K562 (cell line): ENCODE measurements around the gene CYB5D1. TPM values are rescaled to one million over a fixed set of nuclear protein-coding genes. Genes with fewer than 3 reads are reported as not detected.

Experiments
- ATAC-seq: fragments of 200-7000 bp; cut with Tn5 transposase; 3 replicates; pipeline ENCODE4 v1.9.1; 2020; ENCODE audit warnings: moderate library complexity
- BruUV-seq: library from RNA; stranded (reverse); fragments of 400-500 nt; replicated peaks from 2 replicates; lab custom pipeline; 2021; lab: Mats Ljungman, UMichigan
- CTCF ChIA-PET: fragments of 300-600 bp; formaldehyde crosslinking; extraction: SDS; loops from one replicate; lab custom pipeline; 2021; ENCODE audit warnings: low intra/inter-chr PET ratio; lab: Yijun Ruan, JAX
- POLR2A ChIA-PET: fragments of 300-600, 350-650 bp; sonication (Branson Sonifier 250); formaldehyde crosslinking; extraction: SDS; loops from one replicate; lab custom pipeline; 2021; ENCODE audit warnings: antibody characterized with exemption, inconsistent platforms; lab: Yijun Ruan, JAX
- DNase-seq, 4 experiments: peaks; one replicate each; pipeline versions ENCODE4 v3.0.0 to v3.0.0-alpha.2; 2011 to 2018; ENCODE audit warnings: low spot score in 3 of 4, mixed read lengths in 3 of 4; ENCODE audit errors: extremely low read depth in 1 of 4
- FAIRE-seq: peaks from 2 replicates; lab custom pipeline; 2011; peaks lifted over from hg19 to GRCh38; lab: Jason Lieb, UNC
- H2AFZ ChIP-seq: 2 replicates; pipeline ENCODE4 v1.6.0; 2011; ENCODE audit warnings: low read depth, low read length, control low read depth, inconsistent platforms
- H3K27ac ChIP-seq: fragments of 200-600 bp; 3 replicates; pipeline ENCODE4 v1.8.0; 2011; ENCODE audit warnings: low read depth, mild to moderate bottlenecking, control low read depth, inconsistent platforms, low read length, moderate library complexity, mixed read lengths; ENCODE audit errors: extremely low read depth
- H3K27me3 ChIP-seq, 2 experiments: fragments of 300-600 bp in 1 of 2; 2 replicates in 1 of 2; 3 replicates in 1 of 2; pipeline versions ENCODE4 v1.6.0 to v1.8.0; 2011; ENCODE audit warnings: inconsistent platforms in 2 of 2, low read length in 2 of 2, mild to moderate bottlenecking in 1 of 2, mixed read lengths in 1 of 2, moderate library complexity in 1 of 2; ENCODE audit not compliant: control insufficient read depth in 2 of 2, insufficient read depth in 2 of 2
- H3K36me3 ChIP-seq: fragments of 300-600 bp; 3 replicates; pipeline ENCODE4 v1.8.0; 2011; ENCODE audit warnings: mild to moderate bottlenecking, low read length, inconsistent platforms; ENCODE audit not compliant: control insufficient read depth, insufficient read depth
- H3K4me1 ChIP-seq, 2 experiments: fragments of 200-600 bp in 1 of 2; replicated peaks in 1 of 2; 2 replicates in 1 of 2; 3 replicates in 1 of 2; pipeline versions ENCODE4 v1.5.1 to v1.8.0; 2011; ENCODE audit warnings: inconsistent platforms in 2 of 2, low read length in 2 of 2, mild to moderate bottlenecking in 1 of 2, mixed read lengths in 1 of 2, moderate library complexity in 1 of 2; ENCODE audit not compliant: control insufficient read depth in 2 of 2, insufficient read depth in 2 of 2
- H3K4me2 ChIP-seq: 2 replicates; pipeline ENCODE4 v1.6.1; 2011; ENCODE audit warnings: low read length, control low read depth, inconsistent platforms, mixed read lengths; ENCODE audit not compliant: insufficient read depth
- H3K4me3 ChIP-seq: fragments of 200-600 bp; sonication (generic), shearing (Covaris generic); 2 replicates; pipeline ENCODE4 v1.5.1; 2016; ENCODE audit warnings: control low read depth, inconsistent platforms
- H3K79me2 ChIP-seq: fragments of 200-600 bp; 3 replicates; pipeline ENCODE4 v1.8.0; 2011; ENCODE audit warnings: low read length, inconsistent platforms; ENCODE audit not compliant: control insufficient read depth, insufficient read depth
- H3K9ac ChIP-seq, 2 experiments: 2 replicates each; pipeline versions ENCODE4 v1.6.0 to v1.6.1; 2011; ENCODE audit warnings: low read depth in 2 of 2, low read length in 2 of 2, control low read depth in 1 of 2, inconsistent platforms in 1 of 2, mild to moderate bottlenecking in 1 of 2, mixed read lengths in 1 of 2; ENCODE audit not compliant: insufficient read depth in 1 of 2
- H3K9me1 ChIP-seq: one replicate; pipeline ENCODE4 v1.6.0; 2011; ENCODE audit warnings: inconsistent platforms, mild to moderate bottlenecking, low read length, moderate library complexity; ENCODE audit not compliant: control insufficient read depth, insufficient read depth
- H3K9me3 ChIP-seq: replicated peaks from 2 replicates; pipeline ENCODE4 v1.5.1; 2011; ENCODE audit warnings: low read depth, low read length, inconsistent platforms; ENCODE audit not compliant: control insufficient read depth, insufficient read depth
- H4K20me1 ChIP-seq: replicated peaks from 2 replicates; pipeline ENCODE4 v1.6.1; 2011; ENCODE audit warnings: low read length, inconsistent platforms, mixed read lengths; ENCODE audit not compliant: control insufficient read depth, insufficient read depth
- FOS ChIP-seq: IDR thresholded peaks from 3 replicates; pipeline ENCODE4 v1.6.1; 2011; ENCODE audit not compliant: insufficient read length; ENCODE audit errors: extremely low read depth
- MBD2 ChIP-seq: sonication (generic); IDR thresholded peaks from 2 replicates; pipeline ENCODE4 v1.6.1; 2016; ENCODE audit warnings: low read depth, borderline replicate concordance
- SMAD4 ChIP-seq: fragments of 250-450 bp; sonication (Bioruptor Pico); conservative IDR thresholded peaks from 2 replicates; pipeline ENCODE4 v1.8.0; 2021; ENCODE audit warnings: inconsistent platforms, mild to moderate bottlenecking, moderate library complexity
- WGBS: fragments of 100-300 bp; shearing (Covaris generic); methylation state at CpG from one replicate; pipeline ENCODE4 v1.1.6; 2016; ENCODE audit warnings: low coverage, mixed read lengths; ENCODE audit not compliant: insufficient coverage; ENCODE audit errors: missing lambda C conversion rate; 5-methylcytosine and 5-hydroxymethylcytosine counted together
- in situ Hi-C: fragments of 300-500 bp; cut with MboI; formaldehyde crosslinking; loops from 4 replicates; pipeline ENCODE4 v1.15.0; 2018; ENCODE audit warnings: inconsistent platforms, mixed read lengths
- intact Hi-C: fragments of 100-400 bp; cut with micrococcal nuclease; formaldehyde crosslinking; loops from 2 replicates; pipeline ENCODE4 v1.14.2; 2022
- polyA plus RNA-seq, 8 experiments: library from polyadenylated mRNA; depleted of rRNA in 4 of 8; stranded (reverse) in 5 of 8; unstranded in 3 of 8; fragments of >200 nt; fragmentation: Nextera tagmentation in 2 of 8; fragmentation: Illumina TruSeq in 1 of 8; extraction: Ambion mirVana in 2 of 8; extraction: Trizol in 1 of 8; gene quantifications; 2 replicates each; pipeline versions ENCODE4 v1.2.1 to v1.2.3, GENCODE V29; 2011 to 2014; ENCODE audit warnings: inconsistent platforms in 1 of 8, missing spikeins in 1 of 8
- total RNA-seq, 7 experiments: library from RNA; depleted of rRNA in 6 of 7; stranded (reverse); fragments of >200 nt in 6 of 7; fragmentation: Illumina TruSeq in 2 of 7; extraction: Trizol in 2 of 7; gene quantifications; 2 replicates each; pipeline versions ENCODE4 v1.2.1 to v1.2.3, GENCODE V29; 2011 to 2021; ENCODE audit warnings: low replicate concordance in 1 of 7
- TF ChIP-seq, protein P1 (sequence below), 3 experiments: fragments of 200-800 bp in 1 of 3; sonication (Bioruptor generic) in 1 of 3; sonication (generic) in 1 of 3; formaldehyde crosslinking in 1 of 3; IDR thresholded peaks; 2 replicates each; pipeline versions ENCODE4 v1.6.1 to v1.8.0; 2016 to 2022; ENCODE audit warnings: mild to moderate bottlenecking in 2 of 3, missing compliant biosample characterization in 2 of 3, missing genetic modification characterization in 2 of 3, missing genetic modification reagents in 1 of 3
- TF ChIP-seq, protein P2 (sequence below): conservative IDR thresholded peaks from 2 replicates; pipeline ENCODE4 v1.6.1; 2011; ENCODE audit warnings: low read depth, mild to moderate bottlenecking, low read length; ENCODE audit not compliant: control insufficient read depth
- TF ChIP-seq, protein P3 (sequence below), 2 experiments: fragments of 450-650 bp; formaldehyde crosslinking in 1 of 2; IDR thresholded peaks; 2 replicates each; pipeline versions ENCODE4 v1.4.0 to v1.6.1; 2014 to 2020; ENCODE audit warnings: mild to moderate bottlenecking in 2 of 2, borderline replicate concordance in 1 of 2, low read depth in 1 of 2
- TF ChIP-seq, protein P4 (sequence below): sonication (generic); formaldehyde crosslinking; IDR thresholded peaks from 2 replicates; pipeline ENCODE4 v1.8.1; 2022; ENCODE audit warnings: missing genetic modification reagents

The CYB5D1 gene
- total and polyA plus RNA-seq, 9 of the 15 experiments (the other 6 are each of a cell fraction or from before 2014, with no cell fraction given): 2.4 to 7.9 (median 5.7) TPM

DNA sequence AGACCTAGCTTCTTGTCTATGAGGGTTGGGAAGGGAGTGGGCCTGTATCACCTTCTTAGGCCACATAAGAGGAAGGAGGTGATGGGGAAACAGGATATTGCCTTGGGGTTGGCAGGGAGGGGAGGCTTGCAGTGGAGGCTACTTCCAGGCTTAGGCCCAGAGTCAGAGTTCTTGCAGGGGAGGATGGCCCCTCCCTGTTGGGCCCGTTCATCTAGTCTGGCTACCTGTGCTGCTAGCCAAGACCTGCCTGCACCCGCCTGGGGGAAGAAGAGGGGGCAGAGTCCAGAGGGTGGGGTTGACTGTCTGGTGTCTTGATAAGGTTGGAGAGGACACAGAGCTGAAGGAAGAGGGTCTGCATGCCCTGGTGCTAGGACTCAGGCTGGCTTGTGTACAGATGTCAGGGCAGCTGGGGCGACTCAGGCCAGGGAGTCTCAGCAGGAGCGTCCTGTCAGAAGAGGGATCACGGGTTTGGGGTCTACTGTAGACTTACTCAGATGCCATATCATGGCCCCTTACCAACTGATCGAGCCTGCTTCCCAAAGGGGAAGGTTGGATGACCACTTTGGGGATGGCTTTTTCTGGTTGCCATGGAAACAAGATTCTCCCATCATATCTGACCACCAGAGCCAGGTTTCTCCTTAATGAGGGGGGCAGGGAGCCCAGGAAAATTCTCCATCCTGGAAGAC is 18.5 kb upstream of the CYB5D1 start:
- H3K27ac ChIP-seq: peak overlapping the region; percentile 82
- in situ Hi-C loops: no loop called here
- H4K20me1 ChIP-seq: no peaks in the 10 kb centered on the region; the same call in 1 of the 2 replicates
- no peaks in the 10 kb centered on the region for H3K27me3 ChIP-seq
- 53% methylated on average over 5 of the region's 6 CpGs for WGBS
- peak overlapping the region; percentile 27; the same call in 1 of the 2 replicates for H3K4me3 ChIP-seq
- H3K4me1 ChIP-seq: peaks cover 42 to 67% of the 10 kb centered on the region in 2 experiments
- FAIRE-seq (peak; percentile 23), DNase-seq (peak in 1 of 4 experiments; percentile 42), ATAC-seq (no peak)
- peak overlapping the region; percentile 68 to 89 for H3K9ac ChIP-seq
- H3K9me1 ChIP-seq: no peaks in the 10 kb centered on the region
- H3K79me2 ChIP-seq: peaks cover 48% of the 10 kb centered on the region
- H2AFZ ChIP-seq: no peak overlapping the region
- H3K4me2 ChIP-seq: peak overlapping the region; percentile 82
- H3K36me3 ChIP-seq: peaks cover 10% of the 10 kb centered on the region; the same call in 2 of the 3 replicates
- ChIA-PET CTCF (no interaction called here), POLR2A (interaction anchor here (0.5 to 1.0 kb wide), 4 partner anchors 9 to 317 kb away, joined by 3 to 6 read pairs (median 3); partner anchors contain the start of genes CYB5D1 and NAA38)
- intact Hi-C loops: loop anchor here (10.0 kb wide), 2 partner anchors 55 to 285 kb away; partner anchors contain the start of gene HES7
- H3K9me3 ChIP-seq: no peaks in the 10 kb centered on the region
- no TSS peak for BruUV-seq
- no peak for TF ChIP-seq MBD2
- no peak for TF ChIP-seq FOS
- 0 out of 2 replicates have a peak, but pooled peaks have one; percentile 7 for TF ChIP-seq SMAD4 (CRISPR knock-in tag)
- TF ChIP-seq, protein P1, sequence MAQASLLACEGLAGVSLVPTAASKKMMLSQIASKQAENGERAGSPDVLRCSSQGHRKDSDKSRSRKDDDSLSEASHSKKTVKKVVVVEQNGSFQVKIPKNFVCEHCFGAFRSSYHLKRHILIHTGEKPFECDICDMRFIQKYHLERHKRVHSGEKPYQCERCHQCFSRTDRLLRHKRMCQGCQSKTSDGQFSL (CRISPR knock-in tag; IDR thresholded peaks at IDR 0.05): no peak
- TF ChIP-seq, protein P1 (tag; IDR thresholded peaks at IDR 0.05): no peak
- TF ChIP-seq, protein P2, sequence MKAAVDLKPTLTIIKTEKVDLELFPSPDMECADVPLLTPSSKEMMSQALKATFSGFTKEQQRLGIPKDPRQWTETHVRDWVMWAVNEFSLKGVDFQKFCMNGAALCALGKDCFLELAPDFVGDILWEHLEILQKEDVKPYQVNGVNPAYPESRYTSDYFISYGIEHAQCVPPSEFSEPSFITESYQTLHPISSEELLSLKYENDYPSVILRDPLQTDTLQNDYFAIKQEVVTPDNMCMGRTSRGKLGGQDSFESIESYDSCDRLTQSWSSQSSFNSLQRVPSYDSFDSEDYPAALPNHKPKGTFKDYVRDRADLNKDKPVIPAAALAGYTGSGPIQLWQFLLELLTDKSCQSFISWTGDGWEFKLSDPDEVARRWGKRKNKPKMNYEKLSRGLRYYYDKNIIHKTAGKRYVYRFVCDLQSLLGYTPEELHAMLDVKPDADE: no peak
- TF ChIP-seq, protein P3, sequence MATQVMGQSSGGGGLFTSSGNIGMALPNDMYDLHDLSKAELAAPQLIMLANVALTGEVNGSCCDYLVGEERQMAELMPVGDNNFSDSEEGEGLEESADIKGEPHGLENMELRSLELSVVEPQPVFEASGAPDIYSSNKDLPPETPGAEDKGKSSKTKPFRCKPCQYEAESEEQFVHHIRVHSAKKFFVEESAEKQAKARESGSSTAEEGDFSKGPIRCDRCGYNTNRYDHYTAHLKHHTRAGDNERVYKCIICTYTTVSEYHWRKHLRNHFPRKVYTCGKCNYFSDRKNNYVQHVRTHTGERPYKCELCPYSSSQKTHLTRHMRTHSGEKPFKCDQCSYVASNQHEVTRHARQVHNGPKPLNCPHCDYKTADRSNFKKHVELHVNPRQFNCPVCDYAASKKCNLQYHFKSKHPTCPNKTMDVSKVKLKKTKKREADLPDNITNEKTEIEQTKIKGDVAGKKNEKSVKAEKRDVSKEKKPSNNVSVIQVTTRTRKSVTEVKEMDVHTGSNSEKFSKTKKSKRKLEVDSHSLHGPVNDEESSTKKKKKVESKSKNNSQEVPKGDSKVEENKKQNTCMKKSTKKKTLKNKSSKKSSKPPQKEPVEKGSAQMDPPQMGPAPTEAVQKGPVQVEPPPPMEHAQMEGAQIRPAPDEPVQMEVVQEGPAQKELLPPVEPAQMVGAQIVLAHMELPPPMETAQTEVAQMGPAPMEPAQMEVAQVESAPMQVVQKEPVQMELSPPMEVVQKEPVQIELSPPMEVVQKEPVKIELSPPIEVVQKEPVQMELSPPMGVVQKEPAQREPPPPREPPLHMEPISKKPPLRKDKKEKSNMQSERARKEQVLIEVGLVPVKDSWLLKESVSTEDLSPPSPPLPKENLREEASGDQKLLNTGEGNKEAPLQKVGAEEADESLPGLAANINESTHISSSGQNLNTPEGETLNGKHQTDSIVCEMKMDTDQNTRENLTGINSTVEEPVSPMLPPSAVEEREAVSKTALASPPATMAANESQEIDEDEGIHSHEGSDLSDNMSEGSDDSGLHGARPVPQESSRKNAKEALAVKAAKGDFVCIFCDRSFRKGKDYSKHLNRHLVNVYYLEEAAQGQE (IDR thresholded peaks at IDR 0.05; ENCODE audit: borderline replicate concordance): 0 out of 2 replicates have a peak, but pooled peaks have one; percentile 4
- TF ChIP-seq, protein P3 (CRISPR knock-in tag; IDR thresholded peaks at IDR 0.05; ENCODE audit: low read depth): no peak
- TF ChIP-seq, protein P4, sequence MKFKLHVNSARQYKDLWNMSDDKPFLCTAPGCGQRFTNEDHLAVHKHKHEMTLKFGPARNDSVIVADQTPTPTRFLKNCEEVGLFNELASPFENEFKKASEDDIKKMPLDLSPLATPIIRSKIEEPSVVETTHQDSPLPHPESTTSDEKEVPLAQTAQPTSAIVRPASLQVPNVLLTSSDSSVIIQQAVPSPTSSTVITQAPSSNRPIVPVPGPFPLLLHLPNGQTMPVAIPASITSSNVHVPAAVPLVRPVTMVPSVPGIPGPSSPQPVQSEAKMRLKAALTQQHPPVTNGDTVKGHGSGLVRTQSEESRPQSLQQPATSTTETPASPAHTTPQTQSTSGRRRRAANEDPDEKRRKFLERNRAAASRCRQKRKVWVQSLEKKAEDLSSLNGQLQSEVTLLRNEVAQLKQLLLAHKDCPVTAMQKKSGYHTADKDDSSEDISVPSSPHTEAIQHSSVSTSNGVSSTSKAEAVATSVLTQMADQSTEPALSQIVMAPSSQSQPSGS (CRISPR knock-in tag): no peak
